IPS DF 6.9 (cell line): ENCODE data around the gene NEDD9.

Experiments used
- DNase-seq: peaks from one replicate; pipeline ENCODE4 v3.0.0-alpha.2; 2013; ENCODE audit warnings: low read depth, low spot score
- H3K27ac ChIP-seq: one replicate; pipeline ENCODE4 v1.5.1; 2013; ENCODE audit warnings: low read length, control low read depth
- H3K27me3 ChIP-seq: 2 replicates; pipeline ENCODE4 v1.6.1; 2013; ENCODE audit warnings: mild to moderate bottlenecking, low read length; ENCODE audit not compliant: control insufficient read depth, insufficient read depth
- H3K36me3 ChIP-seq: 2 replicates; pipeline ENCODE4 v1.6.1; 2013; ENCODE audit warnings: low read length; ENCODE audit not compliant: control insufficient read depth, insufficient read depth
- H3K4me1 ChIP-seq: 2 replicates; pipeline ENCODE4 v1.6.1; 2013; ENCODE audit warnings: low read length; ENCODE audit not compliant: control insufficient read depth, insufficient read depth
- H3K4me3 ChIP-seq: 2 replicates; pipeline ENCODE4 v1.5.1; 2013; ENCODE audit warnings: mild to moderate bottlenecking, low read length
- H3K9me3 ChIP-seq: 2 replicates; pipeline ENCODE4 v1.6.1; 2013; ENCODE audit warnings: low read length, inconsistent platforms; ENCODE audit not compliant: control insufficient read depth, insufficient read depth
- WGBS: extraction: QIAGEN DNeasy Blood & Tissue Kit; methylation state at CpG from one replicate; pipeline ENCODE4 v1.1.7; 2013; ENCODE audit warnings: mixed read lengths, missing lambda C conversion rate; ENCODE audit not compliant: insufficient read length, insufficient coverage; 5-methylcytosine and 5-hydroxymethylcytosine counted together

NEDD9 gene

DNA sequence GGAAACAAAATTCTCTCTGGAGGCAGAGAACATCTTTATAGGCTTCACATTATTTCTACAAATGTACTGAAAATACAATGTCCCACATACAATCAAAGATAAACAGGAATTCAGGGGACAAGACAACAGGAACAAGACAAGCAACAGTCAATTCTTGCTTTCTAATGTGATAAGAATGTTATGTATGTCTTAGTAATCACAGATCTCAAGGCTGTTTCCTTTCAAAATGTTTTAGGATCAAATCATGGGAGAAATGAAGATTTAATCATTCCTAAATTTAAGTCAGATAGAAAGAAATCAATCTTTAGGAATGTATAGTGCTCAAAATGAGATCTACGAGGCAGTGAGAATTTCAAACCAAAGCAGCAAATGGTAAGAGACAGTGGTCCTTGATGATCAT, 32.1 kb downstream of the NEDD9 start:
- no peak overlapping the region for H3K4me3 ChIP-seq
- no CpG with 5 or more reads among the region's 1 CpG for WGBS
- no peaks in the 10 kb centered on the region for H3K27me3 ChIP-seq
- peaks cover 6% of the 10 kb centered on the region; the same call in 1 of the 2 replicates for H3K4me1 ChIP-seq
- H3K27ac ChIP-seq, result no peak overlapping the region
- no peaks in the 10 kb centered on the region for H3K9me3 ChIP-seq
- no peak for DNase-seq
- no peaks in the 10 kb centered on the region for H3K36me3 ChIP-seq

DNA sequence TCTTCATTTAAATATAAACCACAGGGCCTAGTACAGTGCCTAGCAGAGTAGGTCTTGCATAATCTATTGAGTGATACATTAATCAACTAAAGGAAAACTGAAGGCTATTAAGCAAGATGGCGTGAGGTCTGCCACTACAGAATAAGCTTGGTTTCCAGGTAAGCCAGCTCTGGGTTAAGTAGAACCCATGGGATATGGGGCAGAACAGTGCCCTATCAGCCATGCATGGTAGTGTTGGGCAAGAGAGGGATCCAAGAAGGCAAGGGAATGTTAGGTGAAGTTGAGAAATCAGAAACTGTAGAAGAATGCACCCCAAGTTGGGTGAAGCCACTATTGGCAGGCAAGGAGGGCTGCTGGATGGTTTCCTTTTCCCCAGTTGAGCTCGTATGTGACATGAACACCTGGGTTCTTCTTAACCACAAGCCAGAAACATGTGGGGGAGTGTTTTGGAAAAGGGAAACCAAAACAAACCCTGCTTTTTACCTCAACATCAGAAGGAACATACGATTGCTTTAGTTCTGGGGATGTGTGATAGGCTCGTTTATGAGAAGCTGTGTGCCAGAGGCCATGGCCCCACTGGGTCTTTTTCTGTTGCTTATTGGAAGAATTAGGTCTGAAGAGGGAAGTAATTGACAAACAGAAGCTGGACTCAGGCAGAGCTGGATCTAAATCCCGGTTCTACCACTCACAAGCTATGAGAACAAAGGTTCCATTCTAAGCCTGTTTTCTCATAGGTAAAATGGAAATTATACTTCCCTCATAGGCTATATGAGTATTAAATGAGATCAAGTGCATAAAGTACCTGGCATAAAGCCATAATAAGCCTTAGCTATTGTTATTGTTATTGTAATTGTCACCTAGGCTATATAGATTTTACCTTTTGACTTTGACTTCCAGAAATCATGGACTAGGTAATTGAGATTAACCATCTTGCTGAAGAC, 33.5 kb downstream of the NEDD9 start:
- H3K27ac ChIP-seq, result no peak overlapping the region
- WGBS, result no CpG with 5 or more reads among the region's 5 CpGs
- H3K4me3 ChIP-seq, result no peak overlapping the region
- H3K36me3 ChIP-seq, result no peaks in the 10 kb centered on the region
- no peaks in the 10 kb centered on the region for H3K27me3 ChIP-seq
- H3K4me1 ChIP-seq, result peaks cover 8% of the 10 kb centered on the region; the same call in 1 of the 2 replicates
- no peak for DNase-seq
- no peaks in the 10 kb centered on the region for H3K9me3 ChIP-seq

DNA sequence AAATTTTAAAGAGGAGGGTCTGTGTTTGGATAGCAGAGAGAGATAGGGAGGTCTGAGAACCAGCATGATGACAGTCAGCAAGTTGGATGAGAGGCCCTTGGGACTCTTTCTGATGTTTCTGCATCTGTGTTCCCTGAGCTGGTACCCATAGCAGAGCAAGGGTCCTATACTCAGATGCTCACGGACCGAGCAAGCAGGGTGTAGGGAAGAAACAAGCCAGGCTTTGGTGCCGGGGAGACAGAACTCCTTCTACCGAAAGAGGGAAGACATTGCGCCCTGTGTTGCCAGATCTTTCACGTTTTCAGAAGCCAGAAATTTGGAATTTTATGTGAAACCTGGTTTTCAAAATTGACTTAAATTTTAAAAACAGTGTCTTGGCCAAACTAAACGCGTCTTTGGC, 34.6 kb downstream of the NEDD9 start:
- Histone ChIP-seq H3K36me3 (no peaks in the 10 kb centered on the region), H3K9me3 (no peaks in the 10 kb centered on the region), H3K27me3 (no peaks in the 10 kb centered on the region), H3K27ac (no peak overlapping the region), H3K4me1 (peaks cover 5% of the 10 kb centered on the region; the same call in 1 of the 2 replicates), H3K4me3 (no peak overlapping the region)
- no peak for DNase-seq
- WGBS, result no CpG with 5 or more reads among the region's 8 CpGs

DNA sequence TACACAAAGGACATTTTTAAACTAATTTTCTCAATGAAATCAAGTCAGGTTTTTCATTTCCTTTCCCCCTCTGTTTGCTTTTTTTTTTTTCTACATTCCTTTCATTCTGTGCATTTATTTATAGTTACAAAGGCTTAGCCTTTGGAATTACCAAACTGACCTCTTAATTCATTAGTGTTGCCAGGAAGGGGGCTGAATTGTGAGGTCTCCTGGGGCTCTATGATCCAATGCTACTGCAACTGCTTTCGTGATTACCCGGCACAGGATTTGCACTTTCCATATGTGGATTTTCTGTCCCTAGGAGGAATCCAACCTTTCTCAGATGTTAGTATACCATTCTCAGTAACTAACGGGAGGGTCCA, 35.3 kb downstream of the NEDD9 start:
- DNase-seq, result no peak
- Histone ChIP-seq H3K27ac (no peak overlapping the region), H3K9me3 (no peaks in the 10 kb centered on the region), H3K36me3 (no peaks in the 10 kb centered on the region), H3K4me3 (no peak overlapping the region), H3K27me3 (no peaks in the 10 kb centered on the region), H3K4me1 (peaks cover 5% of the 10 kb centered on the region; the same call in 1 of the 2 replicates)
- WGBS, result no CpG with 5 or more reads among the region's 3 CpGs

DNA sequence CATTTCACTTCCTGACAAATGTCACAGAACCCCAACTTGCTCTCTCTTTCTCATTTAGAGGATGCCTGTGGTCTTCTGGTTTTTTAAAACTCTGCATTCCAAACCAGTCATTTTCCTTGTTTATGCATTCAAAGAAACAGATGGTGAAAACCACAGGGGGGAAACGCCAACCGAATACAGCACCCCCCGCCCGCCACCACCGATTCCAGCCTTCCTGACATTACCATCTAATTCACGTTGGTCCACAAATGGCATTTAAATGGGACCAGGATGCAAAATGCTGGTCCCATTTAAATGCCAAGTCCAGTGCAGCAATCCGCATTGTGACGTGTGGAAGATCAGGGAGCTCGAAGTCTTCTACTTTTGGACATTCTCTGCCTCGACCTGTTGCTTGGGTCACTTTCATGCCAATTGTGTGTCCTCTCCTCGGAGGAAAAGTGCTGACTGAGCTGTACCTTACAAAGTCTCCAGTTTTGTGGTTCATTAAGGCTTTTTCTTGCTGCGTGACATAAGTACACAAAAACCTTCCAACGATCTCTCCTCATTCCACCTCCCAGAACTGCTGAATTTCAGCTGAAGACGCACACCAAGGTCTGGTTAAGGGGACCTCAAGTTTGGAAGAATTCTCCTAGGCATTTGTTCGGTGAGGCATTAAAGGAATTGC, 35.8 kb downstream of the NEDD9 start:
- Histone ChIP-seq H3K4me3 (no peak overlapping the region), H3K27ac (no peak overlapping the region), H3K4me1 (peaks cover 5% of the 10 kb centered on the region; the same call in 1 of the 2 replicates), H3K9me3 (no peaks in the 10 kb centered on the region), H3K27me3 (no peaks in the 10 kb centered on the region), H3K36me3 (no peaks in the 10 kb centered on the region)
- no CpG with 5 or more reads among the region's 15 CpGs for WGBS
- no peak for DNase-seq

DNA sequence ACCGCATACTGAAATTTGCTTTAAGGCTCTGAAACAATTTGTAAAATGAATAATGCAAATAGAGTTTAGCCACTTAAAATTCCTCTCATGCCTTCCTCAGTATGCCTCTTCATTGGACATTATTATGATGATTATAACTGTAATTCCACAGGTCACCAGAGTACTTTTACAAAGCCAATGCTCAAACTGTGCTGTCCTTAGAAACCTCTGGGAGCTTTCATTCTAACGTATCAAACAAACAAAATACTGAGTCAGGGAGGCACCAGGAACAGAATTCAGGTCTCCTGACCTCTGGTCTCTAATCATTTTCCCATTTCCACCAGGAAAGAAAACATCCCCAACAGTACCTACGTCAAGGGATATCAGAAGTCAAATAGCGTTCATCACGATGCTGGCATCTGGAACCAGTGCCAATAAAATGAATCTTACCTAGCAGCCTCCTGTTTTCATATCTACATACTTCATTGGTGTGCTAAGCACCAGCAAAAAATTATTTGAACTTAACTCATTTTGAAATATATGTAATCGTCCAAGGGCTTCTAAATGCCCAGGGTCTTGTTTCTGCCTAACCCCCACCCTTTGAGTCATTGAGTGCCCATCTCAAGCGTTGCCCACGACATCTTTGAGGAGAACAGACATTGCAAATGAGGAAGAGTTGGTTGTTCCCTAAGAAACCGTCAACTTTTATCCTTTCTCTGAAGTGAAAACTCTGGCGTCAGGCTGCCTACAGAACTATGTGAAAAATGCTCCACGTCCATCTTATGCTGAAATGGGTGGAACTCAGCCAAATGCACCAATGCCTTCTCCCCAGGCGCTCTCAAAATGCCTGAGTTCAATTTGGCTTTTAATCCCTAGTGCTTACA, 37.9 kb downstream of the NEDD9 start:
- no peaks in the 10 kb centered on the region for H3K9me3 ChIP-seq
- H3K27ac ChIP-seq, result no peak overlapping the region
- H3K4me1 ChIP-seq, result peaks cover 5% of the 10 kb centered on the region; the same call in 1 of the 2 replicates
- H3K27me3 ChIP-seq, result no peaks in the 10 kb centered on the region
- DNase-seq, result no peak
- 0 out of 2 replicates have a peak, but pooled peaks cover 4% of the 10 kb centered on the region for H3K36me3 ChIP-seq
- no CpG with 5 or more reads among the region's 12 CpGs for WGBS
- no peak overlapping the region for H3K4me3 ChIP-seq

DNA sequence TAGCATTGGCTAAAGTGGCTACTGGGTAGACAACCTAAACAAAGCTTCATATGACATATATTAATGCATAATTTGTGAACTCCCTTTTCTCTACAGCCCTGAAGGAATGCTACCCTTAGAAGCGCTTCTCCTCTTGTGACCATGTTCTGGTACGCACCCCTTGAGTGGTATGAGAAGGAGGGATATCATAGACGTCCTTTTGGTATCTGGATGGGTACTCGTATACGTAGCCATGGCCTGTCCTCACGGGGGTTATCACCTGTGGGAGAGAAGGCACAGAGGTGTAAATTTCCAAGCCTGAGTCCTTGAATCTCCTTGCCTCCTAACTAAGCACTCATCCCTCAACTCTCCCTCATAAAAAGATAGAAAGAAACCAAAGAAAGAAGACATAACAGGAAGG, 39.0 kb downstream of the NEDD9 start:
- Histone ChIP-seq H3K9me3 (no peaks in the 10 kb centered on the region), H3K27ac (no peak overlapping the region), H3K36me3 (0 out of 2 replicates have a peak, but pooled peaks cover 5% of the 10 kb centered on the region), H3K27me3 (no peaks in the 10 kb centered on the region), H3K4me1 (peaks cover 5% of the 10 kb centered on the region; the same call in 1 of the 2 replicates), H3K4me3 (no peak overlapping the region)
- no peak for DNase-seq
- no CpG with 5 or more reads among the region's 6 CpGs for WGBS

DNA sequence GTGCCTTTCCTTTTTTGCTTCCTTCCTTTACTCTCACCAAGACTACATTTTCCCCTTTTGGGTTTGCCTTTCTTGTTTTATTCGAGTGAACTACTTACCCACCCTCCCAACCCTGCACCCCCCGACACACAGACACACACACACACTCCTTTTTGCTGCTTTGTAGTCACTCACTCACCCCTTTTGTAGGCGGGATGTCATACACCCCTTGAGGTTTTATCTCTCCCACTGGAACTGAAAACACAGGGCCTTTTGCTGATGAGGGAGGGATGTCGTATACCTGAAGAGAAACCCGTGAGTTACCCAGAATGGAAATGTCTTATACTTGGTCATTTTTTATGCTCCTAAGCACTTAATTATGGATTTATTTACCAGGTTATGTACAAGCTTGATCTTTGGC, 40.3 kb downstream of the NEDD9 start:
- Histone ChIP-seq H3K4me3 (no peak overlapping the region), H3K27me3 (no peaks in the 10 kb centered on the region), H3K36me3 (0 out of 2 replicates have a peak, but pooled peaks cover 5% of the 10 kb centered on the region), H3K4me1 (peaks cover 5% of the 10 kb centered on the region; the same call in 1 of the 2 replicates), H3K27ac (no peak overlapping the region), H3K9me3 (no peaks in the 10 kb centered on the region)
- DNase-seq, result no peak
- no CpG with 5 or more reads among the region's 5 CpGs for WGBS

DNA sequence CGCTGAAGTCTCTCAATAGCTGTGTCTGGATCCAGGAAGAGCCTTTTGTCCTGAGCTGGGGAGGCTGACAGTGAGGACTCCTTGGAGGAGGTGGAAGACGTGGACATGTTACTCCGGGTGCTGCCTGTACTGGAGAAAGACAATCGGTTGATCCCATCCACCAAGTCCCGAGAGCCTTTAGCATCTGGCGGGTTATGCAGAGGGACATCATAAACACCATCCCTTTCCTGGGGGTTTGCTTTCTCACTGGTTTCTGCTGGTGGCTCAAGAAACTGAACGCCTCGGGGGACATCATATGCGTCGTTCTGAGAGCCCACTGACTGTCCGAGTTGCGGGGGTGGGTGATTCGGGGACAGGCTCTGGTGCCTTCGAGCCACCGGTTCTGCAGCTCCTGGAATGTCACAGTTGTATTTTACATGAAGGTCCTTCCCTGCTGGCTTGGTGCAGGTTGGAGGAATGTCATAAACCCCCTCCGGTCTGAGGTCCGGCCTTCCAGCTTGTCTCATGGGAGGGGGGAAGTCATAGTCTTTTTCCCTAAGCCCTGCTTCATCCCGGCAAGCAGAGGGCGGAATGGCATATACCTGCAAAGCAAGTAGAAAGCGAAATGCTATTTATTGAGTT, 41.7 kb downstream of the NEDD9 start:
- Histone ChIP-seq H3K4me1 (peaks cover 1% of the 10 kb centered on the region; the same call in 1 of the 2 replicates), H3K27ac (no peak overlapping the region), H3K4me3 (no peak overlapping the region), H3K9me3 (no peaks in the 10 kb centered on the region), H3K27me3 (no peaks in the 10 kb centered on the region), H3K36me3 (peaks cover 5% of the 10 kb centered on the region; the same call in 1 of the 2 replicates)
- WGBS, result no CpG with 5 or more reads among the region's 20 CpGs
- no peak for DNase-seq
